ENCODE results near the gene ISCU.
"Not testable (repeated sequence)": the region's sequence is repeated elsewhere in the genome, so short reads cannot be mapped to it uniquely, and the experiment has no call there.

The ISCU gene

GRCh38 chr12:108616941-108617858, 54.8 kb downstream of the ISCU start:
- ChIA-PET POLR2A (ENCODE audit: low non-redundant PET) (interaction anchor here (0.5 kb wide), 1 partner anchor 204 kb away, joined by 4 read pairs; no protein-coding TSS in a partner anchor), CTCF (interaction anchor here (0.6 to 2.4 kb wide), 14 partner anchors 9 to 483 kb away, joined by 3 to 30 read pairs (median 4); partner anchors contain the start of gene ISCU)
- no peak for DNase-seq (ENCODE audit: low spot score)
- H3K27ac ChIP-seq = no peak overlapping the region
- TF ChIP-seq CTCF (conservative IDR thresholded peaks at IDR 0.05; ENCODE audit: low read depth) = no peak

- TF ChIP-seq CTCF (conservative IDR thresholded peaks at IDR 0.05; ENCODE audit: low read depth) = peak; percentile 95
- H3K27ac ChIP-seq = no peak overlapping the region
- CTCF ChIA-PET = interaction anchor here (0.5 to 2.4 kb wide), 18 partner anchors 10 to 185 kb away, joined by 3 to 30 read pairs (median 4); partner anchors contain the start of gene ISCU
Measured at GRCh38 chr12:108618079-108618952, 55.9 kb downstream of the ISCU start.

GRCh38 chr12:108618953-108619274, 56.5 kb downstream of the ISCU start:
- POLR2A ChIA-PET (ENCODE audit: low non-redundant PET) = not testable (repeated sequence)
- CTCF ChIA-PET = interaction anchor here (0.6 to 2.4 kb wide), 7 partner anchors 9 to 184 kb away, joined by 3 to 30 read pairs (median 4); partner anchors contain the start of gene ISCU

More at GRCh38 chr12:108618079-108618952, 55.9 kb downstream of the ISCU start:
- POLR2A ChIA-PET (ENCODE audit: low non-redundant PET) = no interaction called here
- DNase-seq (ENCODE audit: low spot score) = peak; percentile 85

More at GRCh38 chr12:108618953-108619274, 56.5 kb downstream of the ISCU start:
- not testable (repeated sequence) for DNase-seq (ENCODE audit: low spot score); H3K27ac ChIP-seq

All from RWPE1 (cell line).